ENCODE measurements around the gene SNX9. TPM values are rescaled to one million over a fixed set of nuclear protein-coding genes. Genes with fewer than 3 reads are reported as not detected.

The SNX9 gene
- total and polyA plus RNA-seq, 10 of the 15 experiments (the other 5 are each of a cell fraction or from before 2014, with no cell fraction given) = 0.03 to 2.0 (median 0.37) TPM

DNA sequence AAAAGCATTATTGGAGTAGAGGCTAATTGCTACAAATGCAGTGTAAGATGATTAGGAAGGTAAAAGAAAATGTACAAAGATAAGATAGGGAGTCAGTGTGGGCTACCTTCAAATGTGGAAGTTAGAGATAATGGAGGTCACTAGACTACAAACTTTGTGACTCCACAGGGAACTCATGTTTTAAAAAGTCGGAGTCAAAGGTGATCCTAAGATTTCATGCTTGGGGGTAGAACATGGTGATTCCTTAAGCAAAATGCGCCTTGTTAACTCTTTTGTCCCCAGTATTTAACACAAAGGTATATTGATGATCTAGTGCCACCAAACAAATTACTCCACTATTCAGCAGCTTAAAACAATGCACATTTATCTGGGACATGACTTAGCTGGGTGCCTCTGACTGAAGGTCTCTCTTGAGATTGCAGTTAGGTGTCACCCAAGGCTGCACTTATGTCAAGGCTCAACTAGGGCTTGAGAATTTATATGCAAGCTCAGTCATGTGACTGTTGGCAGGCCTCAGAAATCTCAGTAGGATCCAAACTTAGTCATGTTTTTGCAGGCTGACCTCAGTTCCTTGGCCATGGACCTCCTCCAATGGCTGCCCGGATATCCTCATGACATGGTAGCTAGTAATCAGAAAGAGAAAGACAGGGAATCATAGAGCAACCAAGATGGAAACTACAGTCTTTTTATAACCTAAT is 11.4 kb upstream of the SNX9 start:
- ATAC-seq (no peak), DNase-seq (ENCODE audit: low read depth, low spot score) (no peak), FAIRE-seq (no peak)
- Histone ChIP-seq H3K4me1 (ENCODE audit: control insufficient read depth, insufficient read depth, low read length) (peaks cover 7% of the 10 kb centered on the region), H2AFZ (ENCODE audit: control insufficient read depth, low read depth, low read length) (no peak overlapping the region), H4K20me1 (ENCODE audit: control insufficient read depth, insufficient read depth) (no peaks in the 10 kb centered on the region), H3K4me3 (no peak overlapping the region), H3K36me3 (ENCODE audit: control insufficient read depth in 2 of 2, insufficient read depth in 2 of 2, low read length in 1 of 2) (no peaks in the 10 kb centered on the region), H3K4me2 (ENCODE audit: control insufficient read depth, insufficient read depth) (no peak overlapping the region), H3K27me3 (replicated peaks in 1 of 2; ENCODE audit: control insufficient read depth in 2 of 2, insufficient read depth in 2 of 2, low read length in 1 of 2) (no peaks in the 10 kb centered on the region; a peak in 2 of 4 replicates), H3K27ac (ENCODE audit: control insufficient read depth, insufficient read depth) (no peak overlapping the region), H3K9me3 (replicated peaks; ENCODE audit: control insufficient read depth, insufficient read depth, low read length) (peaks cover 2% of the 10 kb centered on the region; the same call in 1 of the 3 replicates), H3K79me2 (ENCODE audit: control insufficient read depth, insufficient read depth, low read length) (no peaks in the 10 kb centered on the region), H3K9ac (ENCODE audit: control insufficient read depth, insufficient read depth, low read length) (no peak overlapping the region)
- ChIA-PET SMC1A (ENCODE audit: uncharacterized antibody, unreplicated experiment) (interaction anchor here (0.7 kb wide), 1 partner anchor 47 kb away, joined by 3 read pairs; no protein-coding TSS in a partner anchor), RAD21 (ENCODE audit: unreplicated experiment) (no interaction called here), POLR2A (no interaction called here), CTCF (interaction anchor here (0.8 kb wide), 1 partner anchor 62 kb away, joined by 4 read pairs; no protein-coding TSS in a partner anchor)
- in situ Hi-C loops (cut with MboI) = no loop called here
- 82% methylated on average over 3 of the region's 3 CpGs for WGBS (ENCODE audit: insufficient coverage, insufficient replicate concordance, low lambda C conversion rate, missing lambda C conversion rate)
- TF ChIP-seq, protein P1, sequence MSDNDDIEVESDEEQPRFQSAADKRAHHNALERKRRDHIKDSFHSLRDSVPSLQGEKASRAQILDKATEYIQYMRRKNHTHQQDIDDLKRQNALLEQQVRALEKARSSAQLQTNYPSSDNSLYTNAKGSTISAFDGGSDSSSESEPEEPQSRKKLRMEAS (IDR thresholded peaks at IDR 0.05; ENCODE audit: low read depth, low read length) = no peak
- no peak for TF ChIP-seq NRF1 (conservative IDR thresholded peaks at IDR 0.05; ENCODE audit: low read depth, low read length)
- TF ChIP-seq, protein P2, sequence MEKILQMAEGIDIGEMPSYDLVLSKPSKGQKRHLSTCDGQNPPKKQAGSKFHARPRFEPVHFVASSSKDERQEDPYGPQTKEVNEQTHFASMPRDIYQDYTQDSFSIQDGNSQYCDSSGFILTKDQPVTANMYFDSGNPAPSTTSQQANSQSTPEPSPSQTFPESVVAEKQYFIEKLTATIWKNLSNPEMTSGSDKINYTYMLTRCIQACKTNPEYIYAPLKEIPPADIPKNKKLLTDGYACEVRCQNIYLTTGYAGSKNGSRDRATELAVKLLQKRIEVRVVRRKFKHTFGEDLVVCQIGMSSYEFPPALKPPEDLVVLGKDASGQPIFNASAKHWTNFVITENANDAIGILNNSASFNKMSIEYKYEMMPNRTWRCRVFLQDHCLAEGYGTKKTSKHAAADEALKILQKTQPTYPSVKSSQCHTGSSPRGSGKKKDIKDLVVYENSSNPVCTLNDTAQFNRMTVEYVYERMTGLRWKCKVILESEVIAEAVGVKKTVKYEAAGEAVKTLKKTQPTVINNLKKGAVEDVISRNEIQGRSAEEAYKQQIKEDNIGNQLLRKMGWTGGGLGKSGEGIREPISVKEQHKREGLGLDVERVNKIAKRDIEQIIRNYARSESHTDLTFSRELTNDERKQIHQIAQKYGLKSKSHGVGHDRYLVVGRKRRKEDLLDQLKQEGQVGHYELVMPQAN (conservative IDR thresholded peaks at IDR 0.05) = no peak
- no TSS peak for BruUV-seq (replicated peaks)
- intact Hi-C loops (cut with micrococcal nuclease; ENCODE audit: unreplicated experiment) = no loop called here
